AG04449 (cell line): ENCODE measurements around the gene EDC4.

Source experiments
- CTCF ChIA-PET: fragments of 350-600 bp; formaldehyde crosslinking; extraction: SDS; loops from one replicate; lab custom pipeline; 2021; ENCODE audit warnings: antibody characterized with exemption; lab: Yijun Ruan, JAX
- POLR2A ChIA-PET: fragments of 400-600, 350-600 bp; formaldehyde crosslinking; extraction: SDS; loops from one replicate; lab custom pipeline; 2020; ENCODE audit warnings: antibody characterized with exemption, inconsistent platforms; lab: Yijun Ruan, JAX
- DNase-seq: peaks from one replicate; pipeline ENCODE4 v3.0.0-alpha.2; 2010; ENCODE audit warnings: low read depth, low spot score
- H3K4me3 ChIP-seq: 2 replicates; pipeline ENCODE4 v1.5.1; 2011; ENCODE audit warnings: low read depth, mild to moderate bottlenecking, control low read depth, low read length
- TF ChIP-seq, protein P1 (sequence below): IDR thresholded peaks from one replicate; pipeline ENCODE4 v1.5.1; 2011; ENCODE audit warnings: mild to moderate bottlenecking, moderate library complexity, low read length, control low read depth, inconsistent platforms; ENCODE audit not compliant: insufficient read depth; ENCODE audit errors: missing control alignments

EDC4 gene

DNA sequence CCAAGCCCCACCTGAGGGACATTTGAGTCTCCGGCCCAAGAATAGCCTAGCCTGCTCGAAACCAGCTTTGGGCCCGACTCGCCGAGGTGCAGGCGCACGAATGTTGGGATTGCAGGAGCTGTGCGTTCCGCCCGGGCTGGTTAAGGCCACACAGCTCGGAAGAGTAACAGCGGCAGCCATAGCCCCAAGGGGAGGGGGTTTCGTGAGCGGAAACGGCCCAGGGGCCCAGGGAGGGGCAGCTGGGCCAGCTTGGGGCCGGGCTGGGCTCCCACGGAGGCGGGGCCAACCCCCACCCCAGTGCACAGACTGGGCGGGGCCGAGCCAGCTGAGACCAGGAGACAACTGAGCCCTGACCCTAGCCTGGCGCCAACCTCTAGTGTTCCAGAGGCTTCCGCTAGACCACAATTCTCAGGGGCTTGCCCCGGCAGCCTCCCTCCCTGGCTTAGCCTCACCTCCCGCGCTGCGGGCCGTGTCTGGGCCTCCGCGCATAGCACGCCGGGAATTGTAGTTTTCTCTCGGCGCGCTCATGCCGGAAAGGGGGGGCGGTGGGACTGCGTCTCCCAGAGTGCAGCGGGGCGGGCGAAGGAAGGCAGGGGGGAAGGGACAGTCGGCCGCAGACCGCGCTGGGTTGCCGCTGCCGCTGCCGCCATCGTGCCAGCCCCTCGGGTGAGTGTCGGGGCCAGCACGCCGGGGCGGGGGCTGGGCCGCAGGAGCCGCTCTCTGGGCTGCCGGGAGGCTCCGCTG is 26.4 kb upstream of the EDC4 start, which contains the start of gene NUTF2:
Gene NUTF2, plus strand, starts transcription at position 614 of the 744 bp plus-strand sequence. CDS start 18,198 bp downstream, outside the sequence.
- peak within 1 kb of the TSS; percentile 86 for H3K4me3 ChIP-seq
- POLR2A ChIA-PET, result interaction anchor here (0.5 to 1.5 kb wide), 8 partner anchors 11 to 290 kb away, joined by 3 to 5 read pairs (median 3); no protein-coding TSS in a partner anchor
- CTCF ChIA-PET, result interaction anchor here (1.1 to 4.3 kb wide), 10 partner anchors 9 to 325 kb away, joined by 3 to 21 read pairs (median 6); no protein-coding TSS in a partner anchor
- TF ChIP-seq, protein P1, sequence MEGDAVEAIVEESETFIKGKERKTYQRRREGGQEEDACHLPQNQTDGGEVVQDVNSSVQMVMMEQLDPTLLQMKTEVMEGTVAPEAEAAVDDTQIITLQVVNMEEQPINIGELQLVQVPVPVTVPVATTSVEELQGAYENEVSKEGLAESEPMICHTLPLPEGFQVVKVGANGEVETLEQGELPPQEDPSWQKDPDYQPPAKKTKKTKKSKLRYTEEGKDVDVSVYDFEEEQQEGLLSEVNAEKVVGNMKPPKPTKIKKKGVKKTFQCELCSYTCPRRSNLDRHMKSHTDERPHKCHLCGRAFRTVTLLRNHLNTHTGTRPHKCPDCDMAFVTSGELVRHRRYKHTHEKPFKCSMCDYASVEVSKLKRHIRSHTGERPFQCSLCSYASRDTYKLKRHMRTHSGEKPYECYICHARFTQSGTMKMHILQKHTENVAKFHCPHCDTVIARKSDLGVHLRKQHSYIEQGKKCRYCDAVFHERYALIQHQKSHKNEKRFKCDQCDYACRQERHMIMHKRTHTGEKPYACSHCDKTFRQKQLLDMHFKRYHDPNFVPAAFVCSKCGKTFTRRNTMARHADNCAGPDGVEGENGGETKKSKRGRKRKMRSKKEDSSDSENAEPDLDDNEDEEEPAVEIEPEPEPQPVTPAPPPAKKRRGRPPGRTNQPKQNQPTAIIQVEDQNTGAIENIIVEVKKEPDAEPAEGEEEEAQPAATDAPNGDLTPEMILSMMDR, result no peak
- DNase-seq, result no peak

DNA sequence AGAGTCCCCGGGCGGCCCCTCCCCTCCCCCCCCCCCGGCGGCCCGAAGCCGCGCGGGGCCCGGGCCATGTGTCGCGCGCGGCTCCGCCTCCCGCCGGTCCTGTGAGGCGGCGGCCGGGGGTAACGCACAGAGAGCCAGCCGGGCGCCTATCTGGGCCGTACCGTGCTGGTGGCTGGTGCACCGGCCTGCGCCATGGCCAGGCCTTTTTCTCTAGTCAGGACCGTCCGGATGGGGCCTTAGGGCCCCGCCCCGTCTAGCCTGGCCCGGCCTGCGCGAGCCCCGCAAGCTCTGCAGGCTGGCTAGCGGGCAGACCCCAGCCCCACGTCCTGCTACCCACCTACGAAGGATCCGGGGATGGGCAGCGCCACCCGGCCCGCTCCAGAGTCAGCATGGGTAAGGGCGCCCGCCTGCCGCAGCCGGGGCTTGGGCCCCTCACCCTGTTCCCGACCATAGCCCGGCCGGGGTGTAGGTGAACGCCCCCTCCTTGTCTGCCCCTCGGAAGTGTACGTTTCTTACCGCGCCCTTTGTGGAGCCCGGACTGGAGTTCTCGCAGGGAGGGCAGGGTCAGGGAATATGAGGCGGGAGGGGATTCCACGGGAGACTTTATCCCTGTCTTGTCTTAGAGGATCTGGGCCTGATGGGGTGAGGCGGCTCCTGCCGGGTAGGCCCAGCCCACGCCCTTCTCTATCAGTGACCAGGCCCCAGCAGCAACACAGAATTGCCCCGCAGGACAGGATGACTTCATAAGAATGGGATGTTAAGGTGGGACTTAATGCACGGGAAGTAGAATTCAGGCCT is 25.6 kb upstream of the EDC4 start, which contains the start of gene CENPT:
Gene CENPT, minus strand, starts transcription at position 630 of the 798 bp plus-strand sequence. CDS start 13,834 bp downstream, outside the sequence.
- TF ChIP-seq, protein P1, result no peak
- DNase-seq, result no peak
- ChIA-PET CTCF (interaction anchor here (0.9 to 4.3 kb wide), 6 partner anchors 10 to 326 kb away, joined by 3 to 21 read pairs (median 5); no protein-coding TSS in a partner anchor), POLR2A (interaction anchor here (0.5 kb wide), 1 partner anchor 44 kb away, joined by 5 read pairs; no protein-coding TSS in a partner anchor)
- H3K4me3 ChIP-seq, result peak within 1 kb of the TSS; percentile 86

DNA sequence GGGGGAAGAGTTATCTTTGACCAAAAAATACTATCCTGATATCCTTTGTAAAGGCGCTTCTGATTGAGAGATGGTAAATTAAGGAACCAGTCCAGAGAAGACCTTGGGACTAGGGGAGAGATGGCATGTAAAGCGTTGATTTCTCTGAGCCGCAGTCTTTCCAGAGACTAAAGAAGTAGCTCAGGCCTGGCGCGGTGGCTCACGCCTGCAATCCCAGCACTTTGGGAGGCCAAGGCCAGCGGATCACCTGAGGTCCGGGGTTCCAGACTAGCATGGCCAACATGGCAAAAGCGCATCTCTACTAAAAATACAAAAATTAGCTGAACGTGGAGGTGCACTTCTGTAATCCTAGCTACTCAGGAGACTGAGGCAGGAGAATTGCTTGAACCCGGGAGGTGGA is 24.7 kb upstream of the EDC4 start:
- peak overlapping the region; percentile 86 for H3K4me3 ChIP-seq
- CTCF ChIA-PET, result interaction anchor here (0.8 to 2.1 kb wide), 4 partner anchors 32 to 327 kb away, joined by 3 to 6 read pairs (median 3); no protein-coding TSS in a partner anchor
- POLR2A ChIA-PET, result interaction anchor here (0.8 to 1.2 kb wide), 2 partner anchors 9 to 15 kb away, joined by 3 read pairs; no protein-coding TSS in a partner anchor
- no peak for DNase-seq
- TF ChIP-seq, protein P1, result no peak

DNA sequence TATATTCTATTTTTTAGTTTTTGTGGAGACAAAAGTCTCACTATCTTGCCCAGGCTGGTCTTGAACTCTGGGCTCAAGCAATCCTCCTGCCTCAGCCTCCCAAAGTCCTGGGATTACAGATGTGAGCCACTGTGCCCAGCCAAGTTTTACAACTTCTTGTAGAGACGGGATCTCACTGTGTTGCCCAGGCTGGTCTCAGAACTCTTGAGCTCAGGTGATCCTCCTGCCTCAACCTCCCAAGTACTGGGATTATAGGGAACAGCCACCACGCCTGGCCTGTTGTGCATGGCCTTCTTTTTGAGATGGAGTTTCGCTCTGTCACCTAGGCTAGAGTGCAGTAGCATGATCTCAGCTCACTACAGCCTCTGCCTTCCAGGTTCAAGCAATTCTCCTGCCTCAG is 19.2 kb upstream of the EDC4 start:
- ChIA-PET POLR2A (no interaction called here), CTCF (interaction anchor here (1.2 kb wide), 1 partner anchor 29 kb away, joined by 3 read pairs; no protein-coding TSS in a partner anchor)
- TF ChIP-seq, protein P1, result no peak
- no peak overlapping the region for H3K4me3 ChIP-seq
- DNase-seq, result no peak

DNA sequence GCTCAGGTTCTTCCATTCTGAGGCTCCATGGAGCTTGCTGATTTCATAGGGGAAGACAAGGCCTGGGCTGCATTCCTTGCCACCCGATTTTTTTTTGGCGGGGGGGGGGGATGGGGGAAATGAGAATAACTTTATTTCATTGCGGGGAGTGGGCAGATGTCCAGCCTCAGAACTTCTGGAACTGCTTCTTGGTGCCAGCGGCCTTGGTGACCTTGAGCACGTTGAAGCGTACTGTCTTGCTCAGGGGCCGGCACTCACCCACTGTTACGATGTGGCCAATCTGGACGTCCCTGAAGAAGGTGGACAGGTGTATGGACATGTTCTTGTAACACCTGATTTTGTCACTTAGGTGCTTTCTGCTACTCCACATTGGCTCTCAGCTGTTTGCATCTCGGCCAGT is 17.1 kb upstream of the EDC4 start:
- ChIA-PET POLR2A (no interaction called here), CTCF (interaction anchor here (0.8 to 1.0 kb wide), 2 partner anchors 10 to 28 kb away, joined by 3 to 4 read pairs; partner anchors contain the start of gene NRN1L)
- H3K4me3 ChIP-seq, result no peak overlapping the region
- TF ChIP-seq, protein P1, result no peak
- DNase-seq, result no peak
